CD14-positive monocyte (primary cell): ENCODE results near the gene PTMS. TPM values are rescaled to one million over a fixed set of nuclear protein-coding genes. Genes with fewer than 3 reads are reported as not detected.

Experiments
- DNase-seq, 3 donors: peaks; one replicate each; pipeline ENCODE4 v3.0.0-alpha.2; 2011 to 2022
- H2AFZ ChIP-seq: 2 replicates; pipeline ENCODE4 v1.6.0; 2012; ENCODE audit warnings: mild to moderate bottlenecking, low read depth, low read length, inconsistent platforms; ENCODE audit not compliant: insufficient read depth, poor library complexity, severe bottlenecking
- H3K27ac ChIP-seq, 2 donors: 1 replicate in 1 of 2; 2 replicates in 1 of 2; pipeline ENCODE4 v1.5.1; 2012 to 2013; ENCODE audit warnings: low read length in 2 of 2, control low read depth in 1 of 2, inconsistent platforms in 1 of 2, low read depth in 1 of 2, mild to moderate bottlenecking in 1 of 2
- H3K27me3 ChIP-seq, 2 donors: one replicate each; pipeline versions ENCODE4 v1.6.0 to v1.6.1; 2011 to 2013; ENCODE audit warnings: low read length in 2 of 2; ENCODE audit not compliant: control insufficient read depth in 2 of 2, insufficient read depth in 2 of 2
- H3K36me3 ChIP-seq, 2 donors: replicated peaks in 1 of 2; 1 replicate in 1 of 2; 2 replicates in 1 of 2; pipeline versions ENCODE4 v1.5.1 to v1.6.1; 2012 to 2013; ENCODE audit warnings: low read length in 2 of 2, control low read depth in 1 of 2, inconsistent platforms in 1 of 2, mild to moderate bottlenecking in 1 of 2; ENCODE audit not compliant: insufficient read depth in 2 of 2, control insufficient read depth in 1 of 2
- H3K4me1 ChIP-seq, 2 donors: 1 replicate in 1 of 2; 2 replicates in 1 of 2; pipeline versions ENCODE4 v1.5.1 to v1.6.1; 2012 to 2013; ENCODE audit warnings: low read length in 2 of 2, control low read depth in 1 of 2, inconsistent platforms in 1 of 2, mild to moderate bottlenecking in 1 of 2, moderate library complexity in 1 of 2; ENCODE audit not compliant: insufficient read depth in 2 of 2, control insufficient read depth in 1 of 2
- H3K4me2 ChIP-seq: replicated peaks from 2 replicates; pipeline ENCODE3; 2012; ENCODE audit warnings: low read length, moderate library complexity, mild to moderate bottlenecking; ENCODE audit not compliant: poor library complexity, severe bottlenecking; ENCODE audit errors: extremely low read depth
- H3K4me3 ChIP-seq, 3 experiments: fragments of 200-600 bp in 1 of 3; sonication (generic) in 1 of 3; replicated peaks in 1 of 3; 1 replicate in 2 of 3; 2 replicates in 1 of 3; pipeline ENCODE4 v1.5.1; 2011 to 2013; ENCODE audit warnings: low read length in 3 of 3, mild to moderate bottlenecking in 3 of 3, control low read depth in 2 of 3, low read depth in 2 of 3, inconsistent platforms in 1 of 3, moderate library complexity in 1 of 3
- H3K79me2 ChIP-seq: 2 replicates; pipeline ENCODE4 v1.6.0; 2012; ENCODE audit warnings: mild to moderate bottlenecking, control low read depth, inconsistent platforms, low read length, moderate library complexity; ENCODE audit not compliant: insufficient read depth
- H3K9ac ChIP-seq: 2 replicates; pipeline ENCODE4 v1.6.0; 2017; ENCODE audit warnings: low read length, mild to moderate bottlenecking; ENCODE audit not compliant: insufficient read depth, poor library complexity, severe bottlenecking
- H3K9me3 ChIP-seq, 2 donors: replicated peaks in 1 of 2; 1 replicate in 1 of 2; 2 replicates in 1 of 2; pipeline versions ENCODE4 v1.5.1 to v1.6.1; 2012 to 2013; ENCODE audit warnings: low read length in 2 of 2, control low read depth in 1 of 2; ENCODE audit not compliant: control insufficient read depth in 1 of 2, insufficient read depth in 1 of 2
- H4K20me1 ChIP-seq: 2 replicates; pipeline ENCODE4 v1.6.0; 2012; ENCODE audit warnings: mild to moderate bottlenecking, low read length, control low read depth, moderate library complexity; ENCODE audit not compliant: insufficient read depth
- H3K27ac Mint-ChIP-seq, 7 donors: one replicate each; pipeline ENCODE4 v1.8.0; 2020; ENCODE audit warnings: mild to moderate bottlenecking in 7 of 7, mixed read lengths in 7 of 7, moderate library complexity in 6 of 7, inconsistent platforms in 2 of 7
- H3K27me3 Mint-ChIP-seq, 3 donors: one replicate each; pipeline ENCODE4 v1.8.0; 2021 to 2022; ENCODE audit warnings: low read depth in 3 of 3, mild to moderate bottlenecking in 3 of 3, mixed read lengths in 3 of 3, moderate library complexity in 3 of 3, inconsistent platforms in 1 of 3
- H3K36me3 Mint-ChIP-seq, 2 donors: one replicate each; pipeline ENCODE4 v1.8.0; 2020; ENCODE audit warnings: mixed read lengths in 2 of 2, inconsistent platforms in 1 of 2, mild to moderate bottlenecking in 1 of 2
- H3K4me1 Mint-ChIP-seq: one replicate; pipeline ENCODE4 v1.8.0; 2020; ENCODE audit warnings: mild to moderate bottlenecking, mixed read lengths
- H3K4me3 Mint-ChIP-seq, 2 donors: one replicate each; pipeline ENCODE4 v1.8.0; 2020; ENCODE audit warnings: mild to moderate bottlenecking in 2 of 2, mixed read lengths in 2 of 2, moderate library complexity in 1 of 2
- H3K9me3 Mint-ChIP-seq, 7 donors: one replicate each; pipeline ENCODE4 v1.8.0; 2020 to 2022; ENCODE audit warnings: mixed read lengths in 7 of 7, mild to moderate bottlenecking in 6 of 7, moderate library complexity in 6 of 7, inconsistent platforms in 2 of 7
- WGBS: methylation state at CpG from one replicate; pipeline ENCODE4 v1.1.5; 2013; ENCODE audit warnings: missing lambda C conversion rate; ENCODE audit not compliant: insufficient coverage; 5-methylcytosine and 5-hydroxymethylcytosine counted together
- intact Hi-C, 2 donors: fragments of 100-400 bp; cut with micrococcal nuclease; formaldehyde crosslinking; loops; one replicate each; pipeline versions ENCODE4 v1.15.0 to v1.15.1; 2023
- polyA plus RNA-seq, 3 donors: library from polyadenylated mRNA; depleted of rRNA in 1 of 3; unstranded in 2 of 3; stranded (reverse) in 1 of 3; fragments of 300-500 nt in 2 of 3; fragments of >200 nt in 1 of 3; fragmentation: Illumina TruSeq in 2 of 3; gene quantifications; 1 replicate in 2 of 3; 2 replicates in 1 of 3; pipeline ENCODE4 v1.2.3, GENCODE V29; 2012 to 2021
- TF ChIP-seq, protein P1 (sequence below): fragments of 200-600 bp; IDR thresholded peaks from one replicate; pipeline ENCODE4 v1.8.0; 2022; ENCODE audit warnings: antibody characterized with exemption, mild to moderate bottlenecking

Gene PTMS
- polyA plus RNA-seq, 3 donors: 2.4 to 9.7 (median 2.6) TPM

DNA sequence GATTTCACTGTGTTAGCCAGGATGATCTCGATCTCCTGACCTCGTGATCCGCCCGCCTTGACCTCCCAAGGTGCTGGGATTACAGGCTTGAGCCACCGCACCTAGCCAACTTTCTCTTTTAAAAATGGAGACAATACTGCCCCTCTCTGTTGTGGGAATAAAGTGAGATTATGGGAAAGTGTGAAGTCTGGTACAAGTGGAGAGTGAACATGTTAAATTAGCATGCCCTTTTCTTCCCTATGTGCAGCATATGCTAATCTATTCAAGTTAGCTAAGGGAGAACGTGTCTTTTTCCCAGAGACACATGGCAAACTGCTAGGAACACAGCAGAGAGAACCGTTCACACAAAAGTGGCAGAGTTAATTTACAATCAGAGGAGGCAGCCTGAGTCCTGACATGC lies 40.8 kb upstream of the PTMS start:
- Histone ChIP-seq H3K27me3 (no peaks in the 10 kb centered on the region), H3K9ac (no peak overlapping the region), H3K79me2 (peaks cover 19% of the 10 kb centered on the region), H3K4me2 (no peak overlapping the region), H3K36me3 (peaks cover 32 to 42% of the 10 kb centered on the region in 2 donors), H3K27ac (no peak overlapping the region), H4K20me1 (peaks cover 5% of the 10 kb centered on the region), H3K9me3 (no peaks in the 10 kb centered on the region), H3K4me3 (no peak overlapping the region), H2AFZ (no peak overlapping the region), H3K4me1 (peaks cover 14 to 17% of the 10 kb centered on the region in 2 donors)
- H3K27ac Mint-ChIP-seq: peak overlapping the region in 1 of 7 donors; percentile 64
- peaks cover 40 to 47% of the 10 kb centered on the region in 2 donors for H3K36me3 Mint-ChIP-seq
- peaks cover 0 to 3% (median 1%) of the 10 kb centered on the region in 3 donors for H3K27me3 Mint-ChIP-seq
- H3K4me3 Mint-ChIP-seq: no peak overlapping the region
- H3K4me1 Mint-ChIP-seq: peaks cover 18% of the 10 kb centered on the region
- WGBS: 100% methylated on average over 3 of the region's 7 CpGs
- intact Hi-C loops: loop anchor here (2.0 to 10.0 kb wide), 2 partner anchors 61 to 63 kb away; partner anchors contain the start of gene ING4 (in 2 of the 2)
- no peak for DNase-seq
- TF ChIP-seq, protein P1, sequence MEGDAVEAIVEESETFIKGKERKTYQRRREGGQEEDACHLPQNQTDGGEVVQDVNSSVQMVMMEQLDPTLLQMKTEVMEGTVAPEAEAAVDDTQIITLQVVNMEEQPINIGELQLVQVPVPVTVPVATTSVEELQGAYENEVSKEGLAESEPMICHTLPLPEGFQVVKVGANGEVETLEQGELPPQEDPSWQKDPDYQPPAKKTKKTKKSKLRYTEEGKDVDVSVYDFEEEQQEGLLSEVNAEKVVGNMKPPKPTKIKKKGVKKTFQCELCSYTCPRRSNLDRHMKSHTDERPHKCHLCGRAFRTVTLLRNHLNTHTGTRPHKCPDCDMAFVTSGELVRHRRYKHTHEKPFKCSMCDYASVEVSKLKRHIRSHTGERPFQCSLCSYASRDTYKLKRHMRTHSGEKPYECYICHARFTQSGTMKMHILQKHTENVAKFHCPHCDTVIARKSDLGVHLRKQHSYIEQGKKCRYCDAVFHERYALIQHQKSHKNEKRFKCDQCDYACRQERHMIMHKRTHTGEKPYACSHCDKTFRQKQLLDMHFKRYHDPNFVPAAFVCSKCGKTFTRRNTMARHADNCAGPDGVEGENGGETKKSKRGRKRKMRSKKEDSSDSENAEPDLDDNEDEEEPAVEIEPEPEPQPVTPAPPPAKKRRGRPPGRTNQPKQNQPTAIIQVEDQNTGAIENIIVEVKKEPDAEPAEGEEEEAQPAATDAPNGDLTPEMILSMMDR: no peak
- H3K9me3 Mint-ChIP-seq: no peaks in the 10 kb centered on the region

DNA sequence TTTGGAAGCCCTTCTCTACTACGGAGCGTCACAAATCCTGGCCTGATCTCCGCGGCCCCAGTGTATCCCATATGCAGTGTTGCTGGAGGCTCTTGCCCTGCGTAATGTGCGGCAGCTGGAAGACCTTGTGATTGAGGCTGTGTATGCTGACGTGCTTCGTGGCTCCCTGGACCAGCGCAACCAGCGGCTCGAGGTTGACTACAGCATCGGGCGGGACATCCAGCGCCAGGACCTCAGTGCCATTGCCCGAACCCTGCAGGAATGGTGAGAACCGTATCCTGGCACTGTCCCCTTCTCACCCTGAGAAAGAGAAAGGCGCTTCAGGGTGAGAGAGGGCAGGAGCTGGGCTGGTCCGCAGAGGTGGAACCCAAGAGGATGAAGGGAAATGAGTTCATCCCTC lies 37.0 kb upstream of the PTMS start:
- Mint-ChIP-seq H3K36me3 (peaks cover 58 to 84% of the 10 kb centered on the region in 2 donors), H3K27ac (peak overlapping the region in 1 of 7 donors; percentile 10), H3K9me3 (no peaks in the 10 kb centered on the region), H3K27me3 (peaks cover 0 to 2% (median 0%) of the 10 kb centered on the region in 3 donors), H3K4me1 (peaks cover 8% of the 10 kb centered on the region), H3K4me3 (no peak overlapping the region)
- no peak overlapping the region for H3K4me2 ChIP-seq
- no peaks in the 10 kb centered on the region for H3K9me3 ChIP-seq
- no peak overlapping the region for H3K27ac ChIP-seq
- intact Hi-C loops: loop anchor here in 1 of 2 donors (10.0 kb wide), 1 partner anchor 64 kb away; the partner anchor contains the start of gene ING4
- H3K36me3 ChIP-seq: peaks cover 56 to 75% of the 10 kb centered on the region in 2 donors
- H3K9ac ChIP-seq: no peak overlapping the region
- no peak overlapping the region for H3K4me3 ChIP-seq
- H2AFZ ChIP-seq: no peak overlapping the region
- peaks cover 8 to 9% of the 10 kb centered on the region in 2 donors for H3K4me1 ChIP-seq
- H3K79me2 ChIP-seq: peaks cover 19% of the 10 kb centered on the region
- 97% methylated on average over 15 of the region's 18 CpGs for WGBS
- peaks cover 5% of the 10 kb centered on the region for H4K20me1 ChIP-seq
- DNase-seq: no peak
- TF ChIP-seq, protein P1: no peak
- no peaks in the 10 kb centered on the region for H3K27me3 ChIP-seq
